RPMI8226 (cell line): ENCODE measurements around the gene ZNF710.

Source experiments
- DNase-seq: peaks from one replicate; pipeline ENCODE4 v3.0.0-alpha.2; 2015

Gene ZNF710

DNA sequence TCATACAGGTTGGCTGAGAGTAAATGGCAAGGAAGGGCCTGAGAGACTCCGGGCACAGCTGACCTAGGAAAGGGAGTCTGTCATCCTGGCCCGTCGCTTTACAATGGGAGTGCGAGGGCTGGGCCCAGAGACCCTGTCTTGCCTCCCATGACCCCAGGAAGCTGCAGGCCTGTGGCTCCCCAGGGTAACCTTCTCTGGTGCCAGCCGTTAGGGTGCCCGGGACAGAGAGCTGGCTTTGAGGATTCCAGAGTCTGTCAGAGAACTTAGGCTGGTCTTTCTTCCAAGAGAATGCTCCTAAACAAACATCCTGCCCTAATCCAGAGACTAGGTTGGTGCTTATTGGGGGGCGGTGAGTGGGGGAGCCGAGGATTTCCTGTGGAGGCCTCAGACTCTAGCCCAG, 18.5 kb downstream of the ZNF710 start:
- no peak for DNase-seq

DNA sequence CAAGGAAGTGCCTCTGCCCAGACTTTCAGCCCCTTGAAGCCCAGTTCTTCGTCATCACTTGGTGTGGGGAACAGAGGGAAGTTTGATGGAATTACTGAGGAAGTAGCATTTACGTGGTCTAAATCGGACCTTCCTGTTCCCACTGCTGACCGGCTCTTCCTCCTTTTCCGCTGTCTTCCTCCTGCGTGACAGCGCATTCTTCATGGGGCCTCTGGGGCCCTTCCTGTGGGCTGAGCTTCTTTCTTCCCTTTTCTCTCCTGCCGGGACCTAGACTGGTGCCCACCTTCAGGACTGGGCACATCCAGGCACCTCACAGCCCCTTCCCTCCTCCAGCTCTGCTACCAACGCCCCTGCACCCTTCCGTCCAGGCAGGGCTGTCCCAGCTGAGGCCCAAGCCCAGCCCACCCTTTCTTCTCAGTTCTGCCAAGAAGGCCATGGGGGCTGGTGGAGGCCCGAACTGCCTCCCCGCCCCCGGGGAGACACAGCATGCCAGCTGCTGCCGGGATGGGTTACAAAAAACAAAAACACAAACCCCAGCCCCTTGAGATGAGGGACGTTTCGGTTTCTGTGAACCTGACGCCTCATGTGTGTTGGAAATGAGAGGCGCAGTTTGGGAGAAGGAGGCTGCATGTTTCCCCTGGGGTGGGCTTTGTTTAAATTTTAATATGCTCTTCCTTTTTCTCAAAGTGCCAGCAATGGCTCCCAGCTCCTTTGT, 19.1 kb downstream of the ZNF710 start:
- DNase-seq = no peak

DNA sequence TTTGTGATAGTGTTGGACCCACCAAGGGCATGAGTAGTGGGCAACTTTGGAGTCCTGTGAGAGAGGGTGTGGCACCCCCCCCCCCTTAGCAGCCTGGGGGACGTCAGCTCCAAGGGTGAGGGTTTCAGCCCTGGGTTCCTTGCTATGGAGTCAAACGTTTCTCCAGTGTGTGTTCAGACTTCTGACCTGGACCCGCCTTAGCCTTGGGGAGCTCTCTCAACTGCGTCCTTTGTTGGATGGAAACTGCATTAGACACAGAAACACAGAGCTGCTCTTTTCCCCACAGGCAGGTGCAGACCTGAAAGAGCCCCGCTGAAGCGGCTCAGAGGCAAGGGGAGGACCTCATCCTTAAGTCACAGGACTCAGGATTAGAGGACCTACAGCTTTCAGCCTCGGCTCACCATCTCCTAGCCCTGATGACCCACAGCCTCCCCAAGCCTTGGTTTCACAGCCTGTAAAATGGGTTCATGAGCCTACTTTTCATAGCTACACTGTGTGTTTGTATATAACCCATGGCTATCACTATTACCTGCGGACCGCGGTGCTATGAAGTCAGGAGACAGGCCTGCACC, 19.9 kb downstream of the ZNF710 start:
- DNase-seq = no peak

DNA sequence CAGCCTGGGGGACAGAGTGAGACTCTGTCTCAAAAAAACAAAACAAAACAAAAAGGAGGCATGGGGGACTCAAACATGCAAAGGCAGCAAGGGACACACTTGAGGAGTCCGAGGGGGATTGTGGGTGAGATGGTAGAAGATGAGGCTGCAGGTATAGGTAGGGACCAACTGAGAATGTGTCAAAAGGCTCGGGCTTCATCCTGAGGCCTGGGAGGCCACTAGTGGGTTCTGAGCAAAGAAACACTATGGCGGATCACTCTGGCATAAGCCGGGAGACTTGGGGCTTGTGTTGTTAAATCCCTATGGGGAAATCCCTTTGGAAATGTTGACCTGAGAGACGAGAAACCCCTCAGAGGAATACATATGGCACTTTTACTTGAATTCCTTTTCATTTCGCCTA, 21.2 kb downstream of the ZNF710 start:
- no peak for DNase-seq

DNA sequence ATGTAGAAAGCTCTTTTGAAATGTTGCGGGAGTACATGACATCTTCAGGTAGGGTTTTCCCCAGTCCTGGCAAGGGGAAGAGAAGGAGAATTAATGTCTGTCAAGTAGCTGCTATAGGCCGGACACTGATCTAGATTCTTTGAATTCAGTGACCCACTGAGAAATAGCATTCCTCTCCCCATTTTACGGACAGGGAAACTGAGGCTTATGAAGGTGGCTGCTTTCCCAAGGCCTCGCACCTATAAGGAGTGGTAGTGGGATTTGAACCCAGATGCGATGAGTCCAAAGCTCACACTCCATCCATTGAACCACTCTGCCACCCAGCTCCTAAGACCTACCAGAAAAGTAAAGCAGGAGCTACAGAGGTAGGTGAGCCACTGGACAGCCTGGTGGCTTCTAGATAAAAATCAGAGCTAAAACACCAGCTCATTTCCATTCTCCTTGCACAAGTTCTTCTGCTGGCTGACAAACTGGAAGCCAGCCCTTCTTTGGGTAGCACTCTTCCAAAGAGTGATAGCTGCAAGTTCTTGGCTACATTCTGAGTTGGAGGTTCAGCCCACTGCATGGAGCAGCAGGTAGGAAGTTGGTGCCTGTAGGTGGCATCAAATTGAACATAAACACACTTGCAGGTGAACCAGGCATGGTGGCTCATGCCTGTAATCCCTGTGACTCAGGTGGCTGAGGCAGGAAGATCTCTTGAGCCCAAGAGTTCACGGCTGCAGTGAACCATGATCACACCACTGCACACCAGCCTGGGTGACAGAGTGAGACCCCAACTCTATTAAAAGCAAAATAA, 22.0 kb downstream of the ZNF710 start:
- no peak for DNase-seq

DNA sequence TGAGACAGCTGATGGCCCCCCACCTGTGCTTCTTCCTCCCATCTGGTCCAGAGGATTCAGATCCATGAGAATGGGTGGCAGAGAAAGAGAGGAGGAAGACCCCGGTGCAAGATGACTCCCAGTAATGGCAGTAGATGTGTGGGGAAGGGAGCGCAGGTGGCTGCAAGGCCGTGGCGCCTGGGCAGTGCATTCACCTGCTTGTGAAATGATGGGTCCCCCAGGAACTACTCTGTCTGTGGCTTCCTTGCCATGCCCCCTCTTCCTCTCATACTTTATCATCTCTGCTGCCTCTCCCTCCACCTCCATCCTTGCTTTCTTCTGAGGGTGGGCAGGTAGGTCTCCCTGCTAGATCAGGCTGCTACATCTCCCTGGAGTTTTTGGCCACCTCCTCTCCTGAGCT, 23.3 kb downstream of the ZNF710 start:
- DNase-seq = no peak

DNA sequence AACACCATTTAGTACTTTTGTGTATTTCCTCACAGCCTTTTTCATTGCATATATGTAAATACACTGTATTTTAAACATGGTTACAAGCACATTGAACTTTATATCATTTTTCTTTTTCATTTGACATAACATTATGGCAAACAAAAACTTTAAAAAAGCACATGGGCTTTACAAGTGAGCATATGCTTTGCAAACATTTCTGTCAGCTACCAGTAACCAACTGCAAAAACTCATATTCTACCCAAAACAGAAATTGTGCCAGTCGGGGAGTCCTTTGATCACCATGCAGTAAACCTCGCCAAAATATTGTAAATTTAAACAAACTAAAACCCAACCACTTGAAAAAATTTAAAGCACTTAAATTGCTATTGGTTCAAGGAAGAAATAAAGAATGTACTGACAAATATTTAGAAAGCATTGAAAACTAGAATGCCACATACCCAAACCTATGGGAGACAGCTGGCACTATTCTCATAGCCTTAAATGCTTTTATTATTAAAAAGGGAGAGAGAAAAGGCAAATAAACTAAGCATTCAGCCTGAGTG, 24.4 kb downstream of the ZNF710 start:
- DNase-seq = no peak

DNA sequence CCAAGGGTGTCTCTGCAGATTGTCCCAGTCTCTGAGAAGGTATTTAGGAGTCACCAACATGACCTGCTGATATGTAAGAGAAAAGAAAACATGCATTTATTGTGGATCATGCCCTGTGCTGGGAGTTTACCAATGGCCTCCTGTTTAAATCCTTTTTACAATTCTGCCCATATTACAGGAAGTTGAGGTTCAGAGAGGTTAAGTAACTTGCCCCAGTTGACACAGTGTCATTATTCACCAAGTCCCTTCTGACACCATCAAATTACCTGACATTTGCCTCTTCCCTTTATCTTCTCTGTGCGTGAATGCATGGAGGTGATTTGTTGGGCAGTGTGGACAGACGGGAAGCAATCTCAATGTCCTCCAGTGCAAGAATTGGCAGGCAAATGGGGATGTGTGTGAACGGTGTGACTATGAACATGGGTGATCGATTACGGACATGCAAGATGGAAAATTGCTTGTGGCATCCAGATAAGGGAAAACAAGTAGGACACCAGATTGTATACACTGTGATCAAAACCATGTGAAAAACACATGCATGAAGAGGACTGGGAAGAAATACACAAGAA, 27.3 kb downstream of the ZNF710 start:
- DNase-seq = no peak

DNA sequence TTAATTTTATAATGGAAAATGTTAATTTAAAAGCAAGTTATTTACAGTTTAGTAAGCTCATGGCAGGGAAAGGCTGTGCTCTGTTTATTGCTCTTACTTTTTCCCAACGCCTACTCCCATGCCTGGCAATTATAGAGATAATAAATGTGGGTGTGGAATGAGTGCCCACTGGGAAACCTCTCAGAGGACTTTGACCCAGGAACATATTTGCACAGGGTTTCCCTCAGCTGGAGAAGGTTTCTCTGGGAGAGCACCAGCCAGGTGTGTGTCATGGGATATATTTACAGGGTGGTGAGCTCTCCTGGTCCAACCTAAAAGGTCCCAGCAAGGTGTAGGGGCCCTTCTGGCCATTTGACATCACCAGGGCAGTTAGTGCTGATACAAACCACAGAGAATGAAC, 27.9 kb downstream of the ZNF710 start:
- no peak for DNase-seq

DNA sequence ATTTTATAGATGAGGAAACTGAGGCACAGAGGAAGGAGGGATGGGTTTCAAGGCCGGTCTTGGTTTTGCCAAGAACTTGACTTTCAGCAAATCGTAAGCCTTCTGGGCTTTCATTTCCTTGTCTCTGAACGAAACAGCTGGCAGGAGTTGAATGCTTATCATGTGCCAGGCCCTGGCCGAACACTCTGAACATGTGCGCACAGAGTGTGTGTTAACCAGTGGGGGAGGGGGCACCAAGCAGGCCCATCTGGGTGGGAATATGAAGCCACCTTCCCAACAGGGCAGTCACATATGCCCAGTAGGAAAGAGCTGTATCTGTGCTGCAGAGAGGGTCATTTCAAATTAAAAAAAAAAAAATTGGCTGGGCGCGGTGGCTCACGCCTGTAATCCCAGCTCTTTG, 29.3 kb downstream of the ZNF710 start:
- DNase-seq = no peak

DNA sequence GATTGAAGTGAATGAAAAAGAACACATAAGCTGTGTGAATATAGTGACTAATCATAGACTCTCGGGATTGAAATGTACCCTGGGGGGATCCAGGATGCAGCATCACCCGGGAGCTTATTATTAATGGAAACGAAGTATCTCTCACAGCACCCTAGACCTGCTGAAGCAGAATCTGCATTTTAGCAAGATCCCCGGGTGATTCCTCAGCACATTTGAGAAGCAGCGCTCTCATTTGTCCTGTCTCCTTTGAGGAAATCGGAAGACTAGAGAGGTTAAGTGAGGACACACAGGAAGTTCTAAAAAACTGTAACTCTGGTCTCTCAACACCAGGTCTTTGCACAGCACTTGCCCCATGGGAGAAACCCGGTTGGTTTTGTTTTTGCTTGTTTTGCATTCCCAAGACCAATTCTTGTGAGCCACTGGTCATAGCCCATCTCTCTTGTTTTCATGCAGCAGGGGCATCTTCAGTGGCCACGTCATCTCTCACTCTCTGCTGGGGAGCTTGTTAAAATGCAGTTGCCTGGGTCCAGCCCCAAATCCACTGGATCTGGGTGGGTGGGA, 30.2 kb downstream of the ZNF710 start:
- peak; percentile 94 for DNase-seq

DNA sequence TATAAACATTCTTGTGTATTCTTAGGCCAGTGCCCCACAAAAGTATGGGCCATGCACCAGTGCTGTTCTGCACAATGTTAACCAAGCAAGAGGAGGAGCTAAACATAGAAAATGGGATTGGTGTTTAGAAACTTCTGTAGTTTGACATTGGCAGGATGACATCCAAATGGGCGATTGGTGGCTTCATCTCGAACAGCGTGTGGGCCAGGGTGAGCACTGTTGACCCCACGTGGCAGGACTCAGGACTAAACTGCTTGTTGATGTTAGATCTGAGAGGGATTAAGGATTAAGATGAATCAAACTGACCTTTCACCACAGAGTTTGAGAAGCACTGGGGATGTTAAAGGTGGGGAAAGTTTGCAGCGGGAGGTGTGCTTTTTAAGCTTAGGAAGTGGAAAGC, 31.9 kb downstream of the ZNF710 start:
- no peak for DNase-seq

DNA sequence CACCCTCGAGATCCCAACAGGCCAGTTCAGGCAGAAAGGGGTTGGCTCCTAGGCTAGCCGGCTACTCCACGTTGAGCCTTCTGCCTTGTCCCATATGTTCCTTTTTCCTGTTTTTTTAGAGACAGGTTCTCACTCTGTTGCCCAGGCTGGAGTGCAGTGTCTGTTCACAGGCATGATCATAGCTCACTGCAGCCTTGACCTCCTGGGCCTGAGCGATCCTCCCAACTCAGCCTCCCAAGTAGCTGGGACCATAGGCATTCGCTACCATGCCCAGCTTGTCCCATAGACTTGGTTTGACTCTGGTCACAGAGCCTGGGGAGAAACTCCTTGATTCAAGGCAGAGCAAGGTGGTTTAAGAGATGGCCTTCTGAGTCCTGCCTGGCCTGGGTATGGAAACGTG, 32.3 kb downstream of the ZNF710 start:
- DNase-seq = no peak

DNA sequence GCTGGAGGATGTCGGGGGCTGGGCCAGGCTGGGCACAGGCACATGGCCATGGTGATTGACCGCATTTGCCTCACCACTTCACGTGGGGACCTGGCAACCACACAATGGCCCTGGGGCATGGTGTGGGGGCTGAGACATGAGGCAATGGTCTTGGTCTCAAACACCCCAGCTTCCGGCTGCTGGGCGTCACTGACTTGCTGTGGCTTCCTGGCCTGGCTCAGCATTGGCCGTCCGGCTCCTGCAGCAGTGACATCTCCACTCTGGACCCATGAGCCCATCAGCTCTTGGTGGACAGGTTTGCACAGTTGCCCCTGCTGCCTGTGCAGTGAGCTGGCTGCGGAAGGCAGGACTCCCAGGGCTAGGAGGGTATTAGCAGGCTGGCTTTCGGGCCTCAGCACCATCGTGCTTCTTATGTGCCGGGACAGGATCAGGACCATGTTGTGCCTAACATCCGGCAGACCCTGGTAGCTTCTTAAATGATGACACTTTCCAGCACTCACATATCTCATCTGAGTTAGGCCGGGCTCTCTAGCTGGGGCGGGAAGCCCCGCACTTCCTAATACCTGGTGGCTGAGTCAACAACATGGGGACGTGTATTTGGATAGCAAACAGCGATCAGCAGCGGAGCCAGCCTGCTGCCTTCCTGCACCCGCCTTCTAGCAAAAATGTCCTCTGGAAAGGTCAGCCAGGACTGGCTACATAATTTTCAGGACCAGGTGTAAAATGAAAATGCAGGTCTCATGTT, 34.1 kb downstream of the ZNF710 start:
- DNase-seq = no peak

DNA sequence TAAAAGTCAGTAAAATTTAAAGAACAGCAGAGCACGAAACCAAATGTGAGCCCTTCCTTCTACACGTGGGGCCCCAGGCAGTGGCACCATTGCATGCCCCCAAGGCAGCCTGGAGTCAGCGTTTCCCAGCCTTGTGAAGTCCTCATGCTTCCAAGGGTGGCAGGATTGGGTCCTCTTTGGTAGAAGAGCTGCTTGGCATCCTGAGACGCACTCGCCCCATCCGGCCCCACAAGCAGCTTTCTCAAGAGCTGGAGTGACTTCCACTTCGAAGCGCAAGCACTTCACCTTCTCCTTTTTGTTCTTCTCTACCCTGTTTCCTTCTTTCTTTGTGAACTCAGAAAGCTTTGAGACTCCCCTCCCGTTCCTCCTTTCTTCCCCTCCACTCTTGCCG, 34.7 kb downstream of the ZNF710 start:
- DNase-seq = no peak

DNA sequence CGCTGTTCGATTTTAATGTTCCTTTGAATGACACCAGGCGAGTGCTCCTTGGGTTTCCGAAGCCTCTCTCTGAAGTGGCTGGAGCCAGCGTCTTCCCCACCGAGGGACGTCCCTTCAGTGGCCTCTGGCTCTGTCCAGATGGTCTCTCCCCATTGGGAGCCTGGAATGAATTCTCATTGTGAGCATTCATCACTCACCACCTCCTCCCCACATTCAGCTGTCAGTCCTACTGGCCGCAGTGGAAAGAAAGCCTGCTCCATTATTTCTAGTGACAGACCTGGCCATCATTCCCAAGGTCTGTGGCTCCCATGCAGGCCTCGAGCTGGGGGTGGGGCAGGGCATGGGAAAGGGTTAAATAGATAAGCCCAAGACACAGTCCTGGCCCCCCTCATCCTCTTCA, 35.2 kb downstream of the ZNF710 start:
- DNase-seq = no peak

DNA sequence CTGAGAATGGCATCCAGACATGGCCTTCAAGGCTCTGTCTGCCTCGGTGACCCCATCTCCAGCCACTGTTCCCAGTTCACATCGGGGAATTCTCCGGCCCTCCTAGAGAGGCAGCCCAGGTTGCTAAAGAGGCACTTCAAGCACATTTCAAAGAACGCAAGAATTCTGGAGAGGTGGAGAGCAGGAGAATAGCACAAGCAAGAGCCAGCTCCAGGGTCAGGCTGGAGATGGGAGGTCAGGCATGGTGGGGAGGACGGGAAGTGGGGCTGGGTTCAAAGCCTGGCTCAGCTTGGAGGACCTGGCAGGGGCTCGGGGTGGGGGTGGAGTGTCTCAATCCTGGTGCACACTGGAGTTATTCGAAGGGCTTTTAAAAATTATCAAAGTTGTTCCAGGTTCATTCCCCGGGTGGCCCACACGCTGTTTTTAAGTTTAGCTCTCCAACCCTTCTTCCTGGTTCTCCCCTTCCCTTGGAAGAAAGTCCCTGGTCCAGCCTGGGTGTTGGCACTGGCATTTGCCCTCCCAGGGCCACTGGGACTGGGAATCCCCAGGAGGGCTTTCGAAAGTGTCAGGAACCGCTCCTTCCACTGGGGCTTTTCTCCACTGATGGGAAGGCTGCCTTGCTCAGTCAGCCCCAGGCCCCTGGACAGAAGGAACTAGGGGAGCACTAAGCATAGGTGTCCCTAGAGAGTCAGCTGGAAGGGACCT, 35.8 kb downstream of the ZNF710 start:
- DNase-seq = no peak

DNA sequence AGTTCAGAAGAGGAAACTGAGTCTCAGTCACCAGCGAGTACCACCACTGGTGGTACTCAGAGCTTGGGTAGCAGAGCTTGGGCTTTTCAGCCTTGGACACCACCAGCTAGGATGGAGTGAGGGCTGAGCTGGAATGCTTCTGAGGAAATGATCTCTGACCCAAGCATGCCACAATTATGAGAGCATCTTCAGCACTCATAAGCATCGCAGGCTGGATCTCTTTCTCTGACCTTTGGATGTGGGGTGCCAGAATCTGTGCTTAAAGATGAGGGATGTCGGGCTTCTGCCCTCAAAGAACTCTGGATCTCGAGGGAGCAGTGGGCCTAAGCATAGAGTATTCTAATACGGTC, 36.4 kb downstream of the ZNF710 start:
- no peak for DNase-seq

DNA sequence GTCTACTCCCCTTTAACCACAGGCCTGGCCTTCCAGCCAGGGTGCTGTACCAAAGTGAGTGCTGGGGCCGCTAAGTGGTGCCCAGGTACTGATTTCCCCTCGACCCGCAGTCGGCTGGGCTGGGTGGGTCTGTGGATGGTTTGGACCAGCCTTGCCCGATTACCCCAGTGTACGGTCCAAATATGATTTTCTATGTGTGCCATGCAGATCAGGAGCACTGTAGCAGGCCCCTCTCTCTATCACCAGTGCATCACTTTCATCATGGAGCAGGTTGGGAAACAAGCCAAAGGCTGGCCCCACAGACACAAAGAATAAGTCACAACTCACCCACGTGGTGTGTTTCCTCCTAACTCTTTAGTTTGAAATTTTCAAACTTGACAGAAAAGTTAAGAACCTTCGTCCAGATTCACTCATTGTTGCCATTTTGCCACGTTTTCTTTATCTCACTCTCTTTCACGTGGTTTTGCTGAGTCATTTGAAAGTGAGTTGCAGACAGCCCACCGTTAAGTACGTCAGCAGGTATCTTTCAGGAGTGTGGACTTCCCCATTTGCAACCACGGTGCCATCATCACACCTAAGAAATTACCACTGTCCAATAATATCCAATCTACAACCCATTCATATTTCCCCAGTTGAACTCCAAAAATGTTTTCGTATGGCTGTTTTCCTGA, 37.0 kb downstream of the ZNF710 start:
- DNase-seq = peak; percentile 45

DNA sequence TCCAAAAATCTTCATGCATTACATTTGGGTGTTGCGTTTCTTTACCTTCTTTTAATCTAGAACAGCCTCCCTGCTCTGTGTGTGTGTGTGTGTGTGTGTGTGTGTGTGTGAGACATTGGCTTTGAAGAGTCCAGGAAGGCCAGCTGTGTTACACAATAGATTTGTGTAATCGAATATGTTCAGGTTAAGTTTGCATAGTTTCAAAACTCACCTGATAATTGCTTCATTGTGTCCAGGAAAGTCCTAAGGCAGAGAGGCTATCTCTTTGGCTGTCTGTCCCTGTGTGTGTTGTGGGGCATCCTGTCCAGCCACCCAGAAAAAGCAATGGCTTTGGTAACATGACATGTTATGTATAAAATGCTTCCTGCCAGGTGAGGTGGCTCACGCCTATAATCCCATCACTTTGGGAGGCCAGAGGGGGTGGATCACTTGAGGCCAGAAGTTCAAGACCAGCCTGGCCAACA, 37.5 kb downstream of the ZNF710 start:
- no peak for DNase-seq

DNA sequence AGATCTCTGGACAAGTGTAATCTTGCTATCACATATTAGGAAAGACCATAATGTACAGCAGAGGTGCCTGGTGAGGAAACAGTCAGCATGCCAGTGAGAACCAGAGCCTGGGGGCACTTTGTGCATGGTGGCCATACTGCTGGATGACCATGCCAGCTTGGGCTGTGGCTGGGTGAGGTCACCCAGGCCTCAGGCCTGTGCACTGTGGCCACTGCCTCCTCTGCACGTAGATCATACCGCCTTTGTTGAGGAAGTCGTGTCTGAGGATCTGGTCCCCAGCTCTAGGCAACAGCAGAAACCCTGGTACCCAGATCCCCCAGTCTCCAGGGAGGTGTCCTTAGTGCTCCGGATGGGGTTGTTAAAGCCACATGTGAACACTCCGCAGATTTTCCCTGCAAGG, 38.9 kb downstream of the ZNF710 start:
- no peak for DNase-seq
